OCI-LY3 (cell line): ENCODE measurements around the gene ADIPOR2.

Source experiments
- CTCF ChIP-seq: fragments of 200-600, 300-600 bp; sonication (generic); IDR thresholded peaks from 2 replicates; pipeline ENCODE4 v1.5.1; 2014; ENCODE audit warnings: antibody characterized with exemption, low read length, low read depth
- EZH2phosphoT487 ChIP-seq: fragments of 200-600 bp; shearing (Covaris generic); IDR thresholded peaks from 2 replicates; pipeline ENCODE4 v1.6.1; 2018; ENCODE audit warnings: antibody characterized with exemption, mixed run types, low read depth

- no peak for TF ChIP-seq CTCF
- no peak for TF ChIP-seq EZH2phosphoT487
Measured at GRCh38 chr12:1767407-1768090, 76.7 kb downstream of the ADIPOR2 start.
